Transverse colon (tissue), 4 donors: ENCODE results near the gene RSPRY1.

Experiments
- POLR2A ChIP-seq: fragments of 450-650 bp; IDR thresholded peaks from one replicate; pipeline ENCODE4 v1.6.1; 2016; ENCODE audit warnings: antibody characterized with exemption, mild to moderate bottlenecking, moderate library complexity
- POLR2AphosphoS5 ChIP-seq, 3 donors: sonication (generic); formaldehyde crosslinking; IDR thresholded peaks; one replicate each; pipeline ENCODE4 v1.6.1; 2016; ENCODE audit warnings: antibody characterized with exemption in 3 of 3
- TF ChIP-seq, protein P1 (sequence below), 5 experiments: fragments of 200-600 bp in 3 of 5; fragments of 450-650 bp in 2 of 5; sonication (generic) in 3 of 5; IDR thresholded peaks; 1 replicate in 2 of 5; 2 replicates in 3 of 5; pipeline ENCODE4 v1.5.1; 2016 to 2017; ENCODE audit warnings: antibody characterized with exemption in 5 of 5, inconsistent platforms in 3 of 5, mild to moderate bottlenecking in 2 of 5, moderate library complexity in 1 of 5

DNA sequence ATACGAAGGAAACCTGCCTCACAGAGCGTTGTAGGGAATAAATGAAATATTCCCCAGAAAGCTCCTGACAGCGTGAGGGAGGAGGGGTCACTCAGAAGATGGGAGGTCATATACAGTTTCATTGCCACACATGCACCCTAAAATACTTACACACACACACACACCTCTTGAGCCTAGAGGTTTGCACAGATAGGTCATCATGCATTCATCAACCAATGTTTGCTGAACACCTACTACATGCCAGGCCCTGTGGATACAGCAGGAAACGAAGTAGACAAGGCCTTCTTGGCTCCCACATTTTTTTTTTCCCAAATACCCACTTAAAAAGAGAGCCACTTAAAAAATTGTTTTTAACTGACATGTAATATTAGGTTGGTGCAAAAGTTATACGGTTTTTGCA lies 99.2 kb downstream of the RSPRY1 start:
- TF ChIP-seq, protein P1, sequence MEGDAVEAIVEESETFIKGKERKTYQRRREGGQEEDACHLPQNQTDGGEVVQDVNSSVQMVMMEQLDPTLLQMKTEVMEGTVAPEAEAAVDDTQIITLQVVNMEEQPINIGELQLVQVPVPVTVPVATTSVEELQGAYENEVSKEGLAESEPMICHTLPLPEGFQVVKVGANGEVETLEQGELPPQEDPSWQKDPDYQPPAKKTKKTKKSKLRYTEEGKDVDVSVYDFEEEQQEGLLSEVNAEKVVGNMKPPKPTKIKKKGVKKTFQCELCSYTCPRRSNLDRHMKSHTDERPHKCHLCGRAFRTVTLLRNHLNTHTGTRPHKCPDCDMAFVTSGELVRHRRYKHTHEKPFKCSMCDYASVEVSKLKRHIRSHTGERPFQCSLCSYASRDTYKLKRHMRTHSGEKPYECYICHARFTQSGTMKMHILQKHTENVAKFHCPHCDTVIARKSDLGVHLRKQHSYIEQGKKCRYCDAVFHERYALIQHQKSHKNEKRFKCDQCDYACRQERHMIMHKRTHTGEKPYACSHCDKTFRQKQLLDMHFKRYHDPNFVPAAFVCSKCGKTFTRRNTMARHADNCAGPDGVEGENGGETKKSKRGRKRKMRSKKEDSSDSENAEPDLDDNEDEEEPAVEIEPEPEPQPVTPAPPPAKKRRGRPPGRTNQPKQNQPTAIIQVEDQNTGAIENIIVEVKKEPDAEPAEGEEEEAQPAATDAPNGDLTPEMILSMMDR (IDR thresholded peaks at IDR 0.05) = no peak
- TF ChIP-seq POLR2A (no peak), POLR2AphosphoS5 (IDR thresholded peaks at IDR 0.05) (no peak)
